Measurements from ENCODE around the gene AFG3L2.
"Not testable (repeated sequence)": the region's sequence is repeated elsewhere in the genome, so short reads cannot be mapped to it uniquely, and the experiment has no call there.

Gene AFG3L2

GRCh38 chr18:12401881-12402280, 24.9 kb upstream of the AFG3L2 start:
- intact Hi-C loops (cut with DNase I) = loop anchor here (10.0 kb wide), 1 partner anchor 53 kb away; no protein-coding TSS in a partner anchor
- DNase-seq = no peak

GRCh38 chr18:12399231-12399630, 22.2 kb upstream of the AFG3L2 start:
- DNase-seq = no peak
- intact Hi-C loops (cut with DNase I) = no loop called here

DNA sequence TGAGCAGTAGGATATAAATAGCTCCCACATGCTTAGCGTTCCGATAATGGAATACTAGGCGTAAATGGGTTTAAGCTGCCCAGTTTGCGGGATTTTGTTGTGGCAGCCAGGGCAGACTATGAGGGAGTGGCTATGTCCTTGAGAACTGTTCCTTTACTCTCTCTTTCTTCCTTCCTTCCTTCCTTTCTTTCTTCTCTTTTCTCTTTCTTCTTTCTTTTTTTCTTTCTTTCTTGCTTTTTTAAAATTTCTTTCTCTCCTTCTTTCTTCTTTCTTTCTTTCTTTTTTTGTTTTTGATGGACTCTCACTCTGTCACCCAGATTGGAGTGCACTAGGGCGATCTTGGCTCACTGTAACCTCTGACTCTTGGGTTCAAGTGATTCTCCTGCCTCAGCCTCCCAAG, 21.6 kb upstream of the AFG3L2 start:
- intact Hi-C loops (cut with DNase I) = no loop called here
- no peak for DNase-seq

DNA sequence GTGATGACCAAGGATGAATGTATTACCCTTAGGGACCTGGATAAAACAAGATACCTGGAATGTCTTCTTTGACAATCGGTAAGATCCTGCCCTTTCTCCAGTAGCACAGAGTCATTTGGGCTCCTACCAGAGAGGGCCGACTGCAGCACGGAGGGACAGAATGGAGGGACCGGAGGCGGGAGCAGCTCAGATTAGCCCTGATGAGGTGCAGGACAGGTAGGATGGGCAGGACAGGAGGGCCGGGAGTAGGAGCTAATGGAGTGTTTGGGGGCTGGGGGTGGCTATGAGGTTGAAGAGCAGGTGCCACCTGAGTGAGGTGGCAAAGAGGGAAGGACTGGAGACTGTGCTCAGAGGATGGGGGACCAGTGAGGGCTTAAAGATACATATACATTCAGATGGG, 20.8 kb upstream of the AFG3L2 start:
- intact Hi-C loops (cut with DNase I) = no loop called here
- DNase-seq = no peak

DNA sequence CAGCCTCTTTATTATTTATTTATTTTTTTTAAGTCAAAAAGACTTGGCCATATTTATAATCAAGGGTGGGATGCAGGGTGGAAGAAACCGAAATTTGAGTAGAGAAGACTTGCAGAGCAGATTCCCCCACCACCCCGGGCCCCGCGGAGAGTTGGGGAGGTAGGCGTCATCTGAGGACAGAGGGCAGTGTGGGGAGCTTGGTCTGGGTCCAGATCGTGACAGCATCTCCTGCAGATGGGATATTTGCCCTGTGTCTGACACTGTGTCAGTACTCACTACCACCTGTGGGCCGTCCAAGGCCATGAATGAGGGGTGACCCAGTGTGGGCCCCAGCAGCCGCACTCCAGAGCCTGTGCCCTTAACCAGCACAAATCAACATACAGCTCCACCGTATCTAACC, 20.2 kb upstream of the AFG3L2 start:
- intact Hi-C loops (cut with DNase I) = no loop called here
- DNase-seq = no peak

- intact Hi-C loops (cut with DNase I) = no loop called here
Measured at GRCh38 chr18:12394428-12394827, 17.4 kb upstream of the AFG3L2 start.

DNA sequence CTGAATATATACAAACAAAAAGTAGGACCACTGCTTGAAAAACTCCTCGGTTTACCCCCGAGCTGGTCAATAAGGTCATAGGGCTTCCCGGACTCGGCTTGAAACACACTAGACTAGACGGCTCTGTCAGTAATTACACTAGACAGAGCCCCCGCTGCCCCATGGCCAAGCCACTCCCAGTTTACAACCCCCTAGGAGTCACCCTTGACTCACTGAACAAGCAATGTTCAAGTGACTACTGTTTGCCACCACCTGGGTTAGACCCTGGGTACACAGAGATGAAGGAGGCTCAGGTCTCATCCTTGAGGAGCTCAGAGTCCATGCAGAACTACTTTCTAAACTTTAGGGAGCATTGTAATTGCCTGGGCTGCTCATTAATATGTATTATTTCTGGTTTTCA, 17.0 kb upstream of the AFG3L2 start:
- DNase-seq = no peak
- intact Hi-C loops (cut with DNase I) = no loop called here

More at GRCh38 chr18:12394428-12394827, 17.4 kb upstream of the AFG3L2 start:
- peak in 1 of 42 donors; percentile 44 for DNase-seq

DNA sequence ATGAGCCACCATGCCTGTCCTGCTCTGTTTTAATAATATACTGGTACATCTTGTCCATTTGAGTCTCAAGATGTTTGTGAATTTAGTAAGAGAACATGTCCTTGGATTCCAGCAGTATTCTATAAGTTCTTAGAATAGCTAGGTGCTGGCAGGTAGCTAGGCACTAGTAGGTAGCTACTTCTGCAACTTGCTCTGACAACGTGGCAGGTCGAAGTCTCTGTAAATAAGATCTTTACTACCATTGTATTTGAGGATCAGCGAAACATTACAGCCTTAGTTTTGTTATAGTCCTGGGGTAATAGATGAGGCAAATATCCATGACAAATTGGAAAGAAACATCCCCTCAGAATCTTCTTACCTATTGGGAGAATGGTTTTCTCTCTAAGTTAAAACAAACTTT, 16.5 kb upstream of the AFG3L2 start:
- no peak for DNase-seq

GRCh38 chr18:12391487-12392165, 14.6 kb upstream of the AFG3L2 start:
- intact Hi-C loops (cut with DNase I) = loop anchor here (1.0 kb wide), 1 partner anchor 268 kb away; no protein-coding TSS in a partner anchor
- DNase-seq = peak in 41 of 42 donors; percentile 25 to 89 (median 71)

More for the DNA sequence above, 16.5 kb upstream of the AFG3L2 start:
- intact Hi-C loops (cut with DNase I) = no loop called here

- intact Hi-C loops (cut with DNase I) = no loop called here
- no peak for DNase-seq
Measured at GRCh38 chr18:12388442-12388841, 11.4 kb upstream of the AFG3L2 start.

DNA sequence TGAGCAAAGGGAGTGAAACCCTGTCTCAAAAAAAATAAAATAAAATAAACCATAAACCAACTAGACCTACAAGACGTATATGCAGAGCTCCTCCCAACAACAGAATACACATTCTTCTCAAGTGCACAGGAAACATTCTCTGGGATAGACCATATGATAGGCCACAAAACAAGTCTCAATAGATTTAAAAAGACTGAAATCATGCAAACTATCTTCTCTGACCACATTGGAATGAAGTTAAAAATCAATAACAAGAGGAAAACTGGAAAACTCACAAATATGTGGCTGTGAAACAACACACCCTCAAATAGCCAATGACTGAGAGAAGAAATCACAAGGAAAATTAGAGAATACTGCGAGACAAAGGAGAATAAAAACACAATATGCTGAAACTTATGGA, 7.2 kb upstream of the AFG3L2 start:
- intact Hi-C loops (cut with DNase I) = no loop called here
- no peak for DNase-seq

- peak in 1 of 42 donors; percentile 4 for DNase-seq
- intact Hi-C loops (cut with DNase I) = not testable (repeated sequence)
Measured at GRCh38 chr18:12383759-12384158, 6.7 kb upstream of the AFG3L2 start.

GRCh38 chr18:12382221-12382814, 5.3 kb upstream of the AFG3L2 start:
- intact Hi-C loops (cut with DNase I); DNase-seq: not testable (repeated sequence)

GRCh38 chr18:12378198-12378558, 1.2 kb upstream of the AFG3L2 start:
- peak in 1 of 42 donors; percentile 21 for DNase-seq
- intact Hi-C loops (cut with DNase I) = loop anchor here (5.0 kb wide), 2 partner anchors 324 to 569 kb away; partner anchors contain the start of genes CEP76, PSMG2 and SEH1L

DNA sequence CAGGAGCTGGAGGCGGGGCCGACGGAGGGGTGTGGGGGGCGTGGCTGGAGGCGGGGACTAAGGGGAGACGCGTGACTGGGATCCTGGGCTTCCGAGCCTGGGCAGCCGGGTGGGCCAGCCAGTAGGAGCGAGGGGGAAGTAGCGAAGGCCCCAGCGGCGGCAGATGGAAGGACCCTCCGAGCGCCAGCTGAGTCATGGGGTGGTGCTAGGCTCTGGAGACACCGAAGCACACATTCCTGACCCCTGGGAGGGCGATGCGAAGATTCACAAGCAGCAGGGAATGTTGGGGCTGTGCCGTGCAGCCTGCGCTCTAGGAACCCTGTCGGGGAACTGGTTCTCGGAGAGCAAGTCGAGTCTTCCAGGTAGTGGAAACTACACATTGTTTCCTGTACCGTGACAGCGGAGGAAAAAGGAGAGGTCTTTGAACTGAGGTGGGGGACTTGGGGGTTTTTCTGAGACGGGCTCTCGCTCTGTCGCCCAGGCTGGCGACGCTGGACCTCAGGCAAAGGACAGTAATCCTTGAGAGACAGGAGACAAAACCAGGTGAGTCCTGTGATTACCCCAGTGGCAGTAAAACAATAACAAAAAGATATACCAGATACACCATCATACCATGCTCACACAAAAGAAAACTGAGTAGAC, 650 bp upstream of the AFG3L2 start:
- DNase-seq = no peak
- intact Hi-C loops (cut with DNase I) = loop anchor here (5.0 kb wide), 2 partner anchors 325 to 570 kb away; partner anchors contain the start of genes CEP76, PSMG2 and SEH1L

DNA sequence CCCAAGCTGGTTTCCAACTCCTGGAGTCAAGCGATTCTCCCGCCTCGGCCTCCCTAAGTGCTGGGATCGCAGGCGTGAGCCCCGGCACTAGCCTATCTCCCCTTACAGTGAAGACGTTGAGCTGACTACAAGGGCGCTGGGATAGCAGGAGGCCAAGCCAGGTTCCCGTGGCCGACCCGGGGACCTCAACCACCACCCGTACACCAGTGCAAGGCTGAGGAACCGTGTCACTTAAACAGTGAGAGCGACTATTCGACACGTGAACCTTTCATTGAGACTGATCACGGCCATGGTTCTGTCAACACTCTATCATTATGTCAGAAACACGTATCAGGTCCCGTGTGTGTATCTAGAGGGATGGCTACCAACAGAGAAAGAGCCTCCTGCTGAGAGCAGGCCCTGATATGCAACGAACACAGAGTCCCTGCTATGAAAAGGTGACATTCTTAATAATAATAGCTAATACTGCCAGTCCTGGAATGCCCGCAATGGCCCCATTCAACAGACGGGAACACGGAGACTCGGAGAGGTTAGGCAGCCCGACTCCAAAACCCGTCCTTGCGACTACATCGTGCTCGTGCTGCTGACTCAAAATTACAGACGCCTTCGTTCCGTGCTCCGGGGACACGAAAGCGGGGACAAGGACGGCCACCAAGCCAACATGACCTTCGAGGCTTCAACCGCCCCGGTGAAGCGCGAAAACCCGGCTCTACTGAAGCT, 833 bp downstream of the AFG3L2 start:
- intact Hi-C loops (cut with DNase I) = loop anchor here (5.0 kb wide), 2 partner anchors 326 to 571 kb away; partner anchors contain the start of genes CEP76, PSMG2 and SEH1L
- DNase-seq = peak in 7 of 42 donors; percentile 24 to 59 (median 36)

- DNase-seq = no peak
- intact Hi-C loops (cut with DNase I) = no loop called here
Measured at GRCh38 chr18:12374401-12374800, 2.6 kb downstream of the AFG3L2 start.

GRCh38 chr18:12373771-12374116, 3.3 kb downstream of the AFG3L2 start:
- no peak for DNase-seq
- intact Hi-C loops (cut with DNase I) = no loop called here

DNA sequence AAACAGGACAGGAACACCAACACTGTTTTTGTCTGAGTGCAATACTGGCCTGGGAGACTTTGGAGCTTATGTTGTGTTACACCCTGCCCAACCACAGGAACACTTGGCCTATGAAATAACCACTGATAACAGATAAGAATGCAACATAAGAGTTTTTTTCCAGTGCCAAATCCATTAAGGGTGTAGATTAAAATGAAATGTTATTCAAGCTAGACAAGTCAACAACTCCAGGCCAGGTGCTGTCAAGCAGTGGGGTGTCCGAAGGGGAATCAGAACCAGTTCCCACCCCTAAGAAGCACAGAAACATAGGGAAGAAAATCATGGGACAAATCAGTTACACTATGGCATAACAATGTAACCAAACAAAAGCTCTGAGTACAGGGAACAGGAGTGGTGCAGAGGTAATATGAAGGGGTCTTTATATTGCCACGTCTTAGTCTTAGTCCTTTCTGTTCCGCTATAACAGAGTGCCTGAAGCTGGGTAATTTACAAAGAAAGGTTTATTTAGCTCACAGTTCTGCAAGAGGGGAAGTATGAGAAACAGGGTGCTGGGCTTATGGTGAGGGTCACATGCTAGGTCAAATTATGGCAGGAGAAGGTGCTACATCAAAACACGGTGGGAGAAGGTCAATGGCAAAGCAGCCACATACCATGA, 3.8 kb downstream of the AFG3L2 start:
- peak in 1 of 42 donors; percentile 21 for DNase-seq
- intact Hi-C loops (cut with DNase I) = no loop called here
